Activated CD8-positive, alpha-beta memory T cell treated with anti-CD3 and anti-CD28 coated beads, Interleukin-2, amount 50 U/mL, for 1 hour (primary cell): Measurements from ENCODE around the gene PTPRF.
"Not testable (repeated sequence)": the region's sequence is repeated elsewhere in the genome, so short reads cannot be mapped to it uniquely, and the experiment has no call there.

Source experiments
- DNase-seq: peaks from one replicate; pipeline ENCODE4 v3.0.0-alpha.2; 2020; ENCODE audit errors: extremely low read depth

PTPRF gene

DNA sequence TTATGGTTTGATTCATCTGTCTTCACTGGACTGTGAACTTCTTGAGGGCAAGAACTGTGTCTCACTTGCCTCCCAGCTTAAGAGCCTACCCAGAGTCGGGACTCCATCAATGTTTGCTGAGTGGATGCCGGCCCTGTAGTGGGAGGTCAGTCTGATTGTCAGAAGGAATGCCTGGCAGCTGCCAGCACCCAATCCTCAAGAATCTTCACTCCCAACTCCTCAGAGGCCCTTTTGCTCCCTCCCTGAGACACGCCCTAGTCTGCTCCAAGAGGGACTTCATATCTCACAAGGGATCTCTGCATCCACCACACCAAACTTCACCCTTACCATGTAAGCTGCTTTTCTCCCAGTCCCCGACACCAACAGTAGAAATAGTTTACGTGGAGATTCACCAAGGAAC, 104.0 kb downstream of the PTPRF start:
- DNase-seq: no peak

GRCh38 chr1:43636006-43636641, 105.4 kb downstream of the PTPRF start:
- DNase-seq: no peak

- DNase-seq: no peak
These were observed 106.6 kb downstream of the PTPRF start for GRCh38 chr1:43637267-43637666.

DNA sequence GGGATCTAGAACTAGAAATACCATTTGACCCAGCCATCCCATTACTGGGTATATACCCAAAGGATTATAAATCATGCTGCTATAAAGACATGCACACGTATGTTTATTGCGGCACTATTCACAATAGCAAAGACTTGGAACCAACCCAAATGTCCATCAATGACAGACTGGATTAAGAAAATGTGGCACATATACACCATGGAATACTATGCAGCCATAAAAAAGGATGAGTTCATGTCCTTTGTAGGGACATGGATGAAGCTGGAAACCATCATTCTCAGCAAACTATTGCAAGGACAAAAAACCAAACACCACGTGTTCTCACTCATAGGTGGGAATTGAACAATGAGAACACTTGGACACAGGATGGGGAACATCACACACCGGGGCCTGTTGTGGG, 107.7 kb downstream of the PTPRF start:
- DNase-seq: not testable (repeated sequence)

- DNase-seq: no peak
These were observed 109.5 kb downstream of the PTPRF start for GRCh38 chr1:43639976-43640794.

DNA sequence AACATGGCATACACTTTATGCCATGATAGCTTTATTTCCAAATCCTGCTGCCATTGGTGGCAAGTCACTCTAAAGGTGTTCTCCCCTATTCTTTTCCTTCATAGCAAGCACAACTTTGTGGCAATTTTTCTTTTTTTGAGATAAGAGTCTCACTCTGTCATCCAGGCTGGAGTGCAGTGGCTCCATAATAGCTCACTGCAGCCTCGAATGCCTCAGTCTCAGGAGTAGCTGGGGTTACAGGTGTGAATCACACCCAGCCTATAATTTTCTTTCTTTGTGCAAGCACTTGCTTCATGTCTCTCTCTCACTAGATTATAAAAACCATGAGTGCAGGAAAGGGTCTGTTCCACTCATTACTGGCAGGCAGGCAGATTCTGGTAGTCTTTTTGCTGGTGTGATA, 113.9 kb downstream of the PTPRF start:
- no peak for DNase-seq

GRCh38 chr1:43645461-43645860, 114.8 kb downstream of the PTPRF start:
- no peak for DNase-seq

- not testable (repeated sequence) for DNase-seq
These were observed 116.6 kb downstream of the PTPRF start for GRCh38 chr1:43647331-43647730.

DNA sequence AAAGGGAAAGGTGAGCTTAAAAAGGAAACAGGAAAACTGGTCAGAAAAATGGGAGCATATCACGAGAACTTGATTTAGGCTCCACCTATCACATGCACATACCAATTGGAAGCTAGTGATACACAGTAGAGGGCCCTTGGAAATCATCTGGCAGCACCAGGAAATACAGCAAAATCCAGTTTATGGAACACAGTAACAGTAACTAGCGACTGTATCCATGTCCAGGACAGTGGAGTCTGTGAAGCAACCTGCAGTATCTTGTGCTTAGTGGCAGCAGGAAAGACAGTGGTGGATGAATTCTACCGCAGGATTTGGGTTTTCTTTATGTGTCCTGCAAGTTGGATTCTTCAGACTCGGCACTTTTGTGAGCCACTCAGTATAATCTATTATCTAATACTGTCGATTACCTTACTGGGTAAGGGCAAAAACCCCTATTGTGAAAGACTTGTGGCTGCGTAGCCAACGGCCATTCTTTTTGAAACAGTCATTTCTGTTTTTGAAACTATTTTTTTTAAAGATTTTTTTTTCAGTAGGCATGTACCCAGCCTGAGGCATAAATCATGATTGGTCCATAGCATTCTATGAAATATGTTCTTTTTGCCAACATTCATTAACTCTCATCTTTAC, 117.7 kb downstream of the PTPRF start:
- no peak for DNase-seq

DNA sequence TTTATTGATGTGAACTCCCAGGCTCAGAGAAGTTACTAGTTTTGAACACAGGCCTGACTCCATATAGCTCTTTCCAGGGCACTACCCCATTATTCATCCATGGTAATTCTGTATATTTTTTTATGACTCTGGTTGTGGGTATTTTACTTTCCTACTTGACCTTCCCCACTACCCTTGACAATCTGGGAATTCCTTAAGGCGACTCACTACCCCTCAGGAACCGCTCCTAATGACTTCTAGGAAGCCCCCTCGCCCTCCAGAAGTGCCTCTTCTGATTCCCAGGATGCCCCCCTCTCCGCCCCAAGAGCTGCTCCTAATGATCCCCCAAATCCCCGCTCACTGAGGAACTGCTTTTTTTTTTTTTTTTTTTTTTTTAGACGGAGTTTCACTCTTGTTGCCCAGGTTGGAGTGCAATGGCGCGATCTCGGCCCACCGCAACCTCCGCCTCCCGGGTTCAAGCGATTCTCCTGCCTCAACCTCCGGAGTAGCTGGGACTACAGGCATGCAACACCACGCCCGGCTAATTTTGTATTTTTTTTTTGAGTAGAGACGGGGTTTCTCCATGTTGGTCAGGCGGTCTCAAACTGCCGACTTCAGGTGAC, 118.3 kb downstream of the PTPRF start:
- no peak for DNase-seq

DNA sequence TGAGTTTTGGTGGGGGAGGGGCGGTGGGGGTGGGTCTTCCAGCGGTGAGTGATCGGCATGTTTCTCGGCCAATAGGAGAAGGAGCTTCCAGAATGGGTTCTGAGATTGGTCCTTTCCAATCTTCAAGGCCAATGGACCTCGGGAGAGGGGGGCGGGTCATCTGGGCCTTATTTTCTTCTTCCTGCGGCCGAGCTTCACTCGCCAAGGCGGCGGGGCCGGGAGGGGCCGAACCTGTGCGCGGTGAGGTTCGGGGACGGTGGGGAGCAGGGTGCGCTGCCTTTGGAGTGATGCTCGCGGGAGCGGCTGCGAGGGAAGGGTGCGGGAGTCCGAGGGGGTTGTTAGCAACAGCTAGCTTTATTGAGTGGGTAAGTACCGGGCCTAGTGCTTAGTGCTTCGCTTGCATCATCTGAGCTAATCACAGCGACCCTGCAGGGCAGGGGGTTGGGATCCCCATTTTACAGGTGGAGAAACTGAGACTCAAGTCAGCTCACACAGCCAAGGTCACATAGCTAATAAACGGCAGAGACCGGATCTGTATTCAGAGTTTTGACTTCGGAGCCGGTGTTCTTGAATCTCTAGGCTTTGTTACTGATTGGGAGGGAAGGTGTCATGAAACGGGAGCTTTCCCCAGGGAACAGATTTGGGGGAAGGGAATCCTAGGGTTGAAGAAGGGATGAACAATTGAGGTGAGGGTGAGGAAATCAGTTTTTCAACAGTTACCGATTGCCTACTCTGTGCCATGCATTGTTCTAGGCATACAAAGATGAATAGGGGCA, 119.8 kb downstream of the PTPRF start:
- DNase-seq: peak; percentile 81

GRCh38 chr1:43651188-43651587, 120.5 kb downstream of the PTPRF start:
- no peak for DNase-seq

GRCh38 chr1:43651902-43652301, 121.2 kb downstream of the PTPRF start:
- no peak for DNase-seq

GRCh38 chr1:43653339-43653738, 122.7 kb downstream of the PTPRF start:
- DNase-seq: no peak

GRCh38 chr1:43653893-43654292, 123.2 kb downstream of the PTPRF start:
- DNase-seq: no peak

DNA sequence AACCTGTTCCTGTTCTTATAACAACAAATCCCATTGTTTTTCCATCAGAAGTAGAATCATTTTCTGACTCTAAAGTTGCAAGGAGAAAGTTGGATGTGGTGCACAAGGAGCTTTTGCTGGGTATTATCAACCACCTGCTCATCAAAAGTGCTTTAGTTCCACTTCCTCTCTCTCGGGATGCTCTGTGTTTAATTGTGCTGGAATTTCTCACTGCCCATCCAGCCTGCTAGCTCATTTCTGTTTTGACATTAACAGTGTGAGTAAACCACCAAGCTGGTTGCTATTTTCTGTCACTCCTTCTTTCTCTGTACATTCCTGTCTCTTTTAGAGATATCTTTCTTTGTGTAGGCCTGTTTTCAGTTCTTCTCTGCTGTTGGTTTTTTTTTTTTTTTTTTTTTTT, 125.3 kb downstream of the PTPRF start:
- DNase-seq: no peak

DNA sequence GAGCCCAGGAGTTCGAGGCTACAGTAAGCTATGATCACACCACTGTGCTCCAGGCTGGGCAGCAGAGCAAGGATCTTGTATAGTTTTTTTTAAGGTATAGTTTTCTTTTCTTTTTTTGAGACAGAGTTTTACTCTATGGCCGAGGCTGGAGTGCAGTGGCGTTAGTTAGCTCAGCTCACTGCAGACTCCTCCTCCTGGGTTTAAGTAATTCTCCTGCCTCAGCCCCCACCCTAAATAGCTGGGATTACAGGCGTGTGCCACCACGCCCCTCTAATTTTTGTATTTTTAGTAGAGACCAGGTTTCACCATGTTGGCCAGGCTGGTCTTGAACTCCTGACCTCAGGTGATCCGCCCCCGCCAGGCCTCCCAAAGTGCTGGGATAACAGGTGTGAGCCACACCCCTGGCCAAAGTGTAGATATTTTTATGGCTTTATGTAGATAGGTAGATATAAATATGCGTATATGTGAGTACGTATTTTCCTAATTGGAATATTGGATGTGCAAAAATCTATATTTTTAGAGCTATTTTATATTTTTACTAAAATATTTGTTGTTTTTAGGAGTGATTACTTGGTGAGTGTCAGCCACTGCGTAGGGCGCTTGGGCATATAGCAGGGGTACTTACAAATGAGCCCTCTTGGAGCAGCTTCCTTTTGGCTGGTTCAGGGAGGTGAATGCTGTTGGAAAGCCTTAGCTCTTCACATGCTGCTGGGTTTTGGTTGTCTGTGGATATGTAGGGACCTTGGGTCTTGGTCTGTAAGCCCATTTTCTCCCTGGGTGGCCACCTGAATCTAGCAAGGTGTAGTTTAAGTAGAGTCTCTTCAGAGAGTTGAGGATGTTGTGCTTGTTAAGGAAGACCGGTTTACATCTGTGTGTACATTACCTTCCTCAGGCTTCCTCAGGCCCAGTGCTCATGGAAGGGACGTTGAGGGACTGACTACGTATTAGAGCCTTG, 128.8 kb downstream of the PTPRF start:
- DNase-seq: no peak

DNA sequence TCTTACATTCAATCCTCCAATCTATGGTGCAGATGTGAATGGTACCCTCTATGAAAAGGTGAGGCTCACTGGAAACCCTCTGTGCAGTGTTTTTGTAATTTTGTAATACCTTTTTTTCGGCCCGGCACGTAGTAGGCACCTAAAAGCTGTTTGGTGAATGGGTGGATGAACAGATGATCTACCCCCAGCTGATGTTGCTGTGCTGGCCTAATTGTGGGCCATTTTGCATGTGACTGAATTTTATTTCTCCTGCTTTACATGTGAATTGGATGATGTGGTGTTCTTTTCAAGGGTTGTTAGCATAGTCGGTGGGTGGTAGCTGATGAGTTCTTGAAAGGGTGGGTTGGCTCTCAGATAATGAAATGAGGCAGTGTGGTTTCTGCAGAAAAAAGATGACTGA, 129.7 kb downstream of the PTPRF start:
- no peak for DNase-seq

DNA sequence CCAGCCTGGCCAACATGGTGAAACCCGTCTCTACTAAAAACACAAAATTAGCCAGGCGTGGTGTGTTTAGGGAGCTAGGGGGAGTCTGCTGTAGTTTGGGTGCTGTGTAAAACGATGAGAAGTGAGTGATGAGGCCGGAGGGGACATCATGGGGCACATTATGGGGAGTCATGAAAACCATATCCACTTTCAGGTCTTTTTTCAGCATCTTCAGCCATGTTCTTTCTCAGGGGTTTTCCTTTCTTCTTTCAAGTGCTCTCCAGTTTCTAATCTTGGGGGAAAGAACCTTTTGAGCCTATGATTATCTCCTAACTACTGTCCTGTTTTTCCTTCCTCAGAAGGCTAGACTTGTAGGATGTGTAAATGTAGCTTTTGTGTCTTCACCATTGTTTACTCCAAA, 133.7 kb downstream of the PTPRF start:
- DNase-seq: no peak

DNA sequence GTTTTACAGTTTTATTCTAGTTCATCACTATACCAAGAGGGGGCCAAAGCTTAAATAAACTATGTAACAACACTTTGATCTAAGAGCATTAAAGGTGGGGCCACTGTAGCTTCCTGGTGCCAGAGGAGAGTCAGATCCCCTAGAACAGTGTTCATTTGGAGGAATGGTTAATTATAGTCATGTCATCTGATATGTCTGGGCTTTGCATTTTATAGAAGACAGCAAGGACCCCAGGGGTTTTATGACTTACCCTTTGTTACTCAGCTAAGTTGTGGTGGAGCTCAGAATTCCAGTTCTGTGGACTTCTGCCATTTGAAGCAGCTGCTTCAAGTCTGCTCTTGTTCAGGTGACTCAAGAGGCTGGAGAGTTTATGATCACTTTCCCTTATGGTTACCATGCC, 135.9 kb downstream of the PTPRF start:
- no peak for DNase-seq

DNA sequence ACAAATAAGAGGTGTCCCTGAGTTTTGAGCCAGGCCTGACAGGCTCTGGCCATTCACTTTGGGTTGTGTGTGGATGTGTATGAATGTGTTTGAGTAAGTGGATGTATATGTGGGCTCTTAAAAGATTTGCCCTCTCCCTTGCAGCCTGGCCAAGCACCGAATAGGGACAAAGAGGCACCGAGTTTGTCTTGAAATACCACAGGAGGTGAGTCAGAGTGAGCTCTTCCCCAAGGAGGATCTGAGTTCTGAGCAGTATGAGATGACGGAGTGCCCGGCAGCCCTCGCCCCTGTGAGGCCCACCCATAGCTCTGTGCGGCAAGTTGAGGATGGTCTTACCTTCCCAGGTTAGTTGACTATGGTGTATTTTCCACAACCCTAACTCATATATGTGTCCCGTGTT, 138.3 kb downstream of the PTPRF start:
- no peak for DNase-seq
